GM12872 (cell line): Measurements from ENCODE around the gene ASXL3.

Source experiments
- CTCF ChIP-seq: IDR thresholded peaks from 3 replicates; pipeline ENCODE4 v1.5.1; 2011; ENCODE audit warnings: low read depth, mild to moderate bottlenecking, low read length, moderate library complexity; ENCODE audit not compliant: insufficient read depth

ASXL3 gene

GRCh38 chr18:33603454-33603853 lies 25.4 kb downstream of the ASXL3 start:
- no peak for TF ChIP-seq CTCF

- no peak for TF ChIP-seq CTCF
Measured at GRCh38 chr18:33605250-33605649, 27.2 kb downstream of the ASXL3 start.

GRCh38 chr18:33606621-33607020 lies 28.6 kb downstream of the ASXL3 start:
- TF ChIP-seq CTCF, result 0 out of 3 replicates have a peak, but pooled peaks have one; percentile 27

- no peak for TF ChIP-seq CTCF
Measured at GRCh38 chr18:33611525-33612135, 33.6 kb downstream of the ASXL3 start.

GRCh38 chr18:33612632-33613031 lies 34.6 kb downstream of the ASXL3 start:
- TF ChIP-seq CTCF, result no peak

GRCh38 chr18:33616556-33616955 lies 38.5 kb downstream of the ASXL3 start:
- TF ChIP-seq CTCF, result no peak

GRCh38 chr18:33627114-33627513 lies 49.1 kb downstream of the ASXL3 start:
- no peak for TF ChIP-seq CTCF

GRCh38 chr18:33630476-33630875 lies 52.5 kb downstream of the ASXL3 start:
- no peak for TF ChIP-seq CTCF
